AG09319 (cell line): ENCODE data around the gene MTLN.

Experiments
- DNase-seq: peaks from one replicate; pipeline ENCODE4 v3.0.0-alpha.2; 2010; ENCODE audit warnings: low read depth; ENCODE audit errors: extremely low read depth
- CTCF ChIP-seq: IDR thresholded peaks from 2 replicates; pipeline ENCODE4 v1.5.1; 2011; ENCODE audit warnings: low read depth, mild to moderate bottlenecking, inconsistent platforms, low read length, moderate library complexity

MTLN gene

GRCh38 chr2:110172506-110172905 lies 39.8 kb downstream of the MTLN start:
- no peak for TF ChIP-seq CTCF
- DNase-seq, result no peak

GRCh38 chr2:110170102-110170501 lies 42.2 kb downstream of the MTLN start:
- no peak for TF ChIP-seq CTCF
- DNase-seq, result no peak

- no peak for DNase-seq
- no peak for TF ChIP-seq CTCF
These were observed 44.9 kb downstream of the MTLN start for GRCh38 chr2:110167326-110168000.

GRCh38 chr2:110166266-110166665 lies 46.1 kb downstream of the MTLN start:
- DNase-seq, result no peak
- no peak for TF ChIP-seq CTCF
